NT2/D1 (cell line): ENCODE data around the gene NOTCH2.

ENCODE experiments used
- SUZ12 ChIP-seq: IDR thresholded peaks from 2 replicates; pipeline ENCODE4 v1.6.1; 2011; ENCODE audit not compliant: insufficient read length, insufficient read depth; ENCODE audit errors: extremely low read depth
- YY1 ChIP-seq: IDR thresholded peaks from 2 replicates; pipeline ENCODE4 v1.6.1; 2011; ENCODE audit not compliant: insufficient read length, insufficient read depth
- ZNF274 ChIP-seq: IDR thresholded peaks from 2 replicates; pipeline ENCODE4 v1.6.1; 2011; ENCODE audit warnings: mild to moderate bottlenecking, low read depth, low read length

- no peak for TF ChIP-seq ZNF274
- TF ChIP-seq YY1, result no peak
- no peak for TF ChIP-seq SUZ12
These were observed 81.0 kb downstream of the NOTCH2 start for GRCh38 chr1:119988306-119989062.
